ENCODE results near the gene CNNM2.

DNA sequence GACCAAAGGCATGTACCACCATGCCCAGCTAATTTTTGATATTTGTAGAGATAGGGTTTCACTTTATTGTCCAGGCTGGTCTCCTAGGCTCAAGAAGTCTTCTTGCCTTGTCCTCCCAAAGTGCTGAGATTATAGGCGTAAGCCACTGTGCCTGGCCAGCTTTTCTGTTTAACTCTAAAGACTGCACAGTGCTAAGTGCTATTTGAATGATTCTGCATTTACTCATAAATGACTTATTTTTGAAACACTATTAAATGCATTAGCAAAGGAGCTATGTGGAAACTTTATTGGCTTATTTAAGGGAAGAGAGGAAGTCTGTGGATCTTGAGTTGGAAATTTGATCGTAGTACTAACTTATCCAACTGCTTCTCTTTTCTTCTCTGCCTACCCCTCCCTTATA is 185.9 kb downstream of the CNNM2 start:
- no peak for TF ChIP-seq POLR2AphosphoS5 (IDR thresholded peaks at IDR 0.05)
- TF ChIP-seq, protein P1, sequence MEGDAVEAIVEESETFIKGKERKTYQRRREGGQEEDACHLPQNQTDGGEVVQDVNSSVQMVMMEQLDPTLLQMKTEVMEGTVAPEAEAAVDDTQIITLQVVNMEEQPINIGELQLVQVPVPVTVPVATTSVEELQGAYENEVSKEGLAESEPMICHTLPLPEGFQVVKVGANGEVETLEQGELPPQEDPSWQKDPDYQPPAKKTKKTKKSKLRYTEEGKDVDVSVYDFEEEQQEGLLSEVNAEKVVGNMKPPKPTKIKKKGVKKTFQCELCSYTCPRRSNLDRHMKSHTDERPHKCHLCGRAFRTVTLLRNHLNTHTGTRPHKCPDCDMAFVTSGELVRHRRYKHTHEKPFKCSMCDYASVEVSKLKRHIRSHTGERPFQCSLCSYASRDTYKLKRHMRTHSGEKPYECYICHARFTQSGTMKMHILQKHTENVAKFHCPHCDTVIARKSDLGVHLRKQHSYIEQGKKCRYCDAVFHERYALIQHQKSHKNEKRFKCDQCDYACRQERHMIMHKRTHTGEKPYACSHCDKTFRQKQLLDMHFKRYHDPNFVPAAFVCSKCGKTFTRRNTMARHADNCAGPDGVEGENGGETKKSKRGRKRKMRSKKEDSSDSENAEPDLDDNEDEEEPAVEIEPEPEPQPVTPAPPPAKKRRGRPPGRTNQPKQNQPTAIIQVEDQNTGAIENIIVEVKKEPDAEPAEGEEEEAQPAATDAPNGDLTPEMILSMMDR (IDR thresholded peaks at IDR 0.05): no peak
